B cell (primary cell): ENCODE results near the gene ADAM30.

Source experiments
- CTCF ChIP-seq: fragments of 200-600 bp; IDR thresholded peaks from one replicate; pipeline ENCODE4 v1.8.0; 2022; ENCODE audit warnings: antibody characterized with exemption, mild to moderate bottlenecking
- EZH2 ChIP-seq: IDR thresholded peaks from 2 replicates; pipeline ENCODE4 v1.6.1; 2012; ENCODE audit warnings: borderline replicate concordance, low read depth, mild to moderate bottlenecking, moderate library complexity, low read length; ENCODE audit not compliant: insufficient read depth, poor library complexity, severe bottlenecking

DNA sequence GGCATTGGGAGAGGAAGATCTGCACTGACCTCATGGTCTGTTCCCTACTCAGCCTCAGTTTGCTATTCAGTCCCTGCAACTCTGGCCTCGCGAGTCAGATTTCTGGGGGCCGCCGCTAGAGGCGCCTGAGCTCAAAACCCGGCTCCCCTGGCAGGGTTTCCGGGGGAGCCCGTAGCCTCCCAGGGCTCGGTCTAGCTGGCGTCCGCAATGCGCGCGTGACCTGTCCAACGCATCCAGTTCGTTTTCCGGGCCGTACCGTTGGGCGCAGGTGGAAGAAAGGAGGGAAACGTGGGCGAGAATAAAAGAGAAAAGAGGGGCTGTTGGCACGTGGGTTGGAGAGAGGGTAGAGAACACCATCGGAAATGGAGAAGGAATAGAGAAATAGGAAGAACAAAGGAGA, at the start of gene ADAM30:
- no peak for TF ChIP-seq CTCF
- TF ChIP-seq EZH2 = no peak
